NCI-H2196 treated with DMSO at 0.1 percent for 48 hours (cell line): ENCODE measurements around the gene TEX53.

ENCODE experiments used
- DNase-seq: peaks from one replicate; lab custom pipeline; 2025; ENCODE audit not compliant: unreplicated experiment; lab: John Stamatoyannopoulos, UW

The TEX53 gene

DNA sequence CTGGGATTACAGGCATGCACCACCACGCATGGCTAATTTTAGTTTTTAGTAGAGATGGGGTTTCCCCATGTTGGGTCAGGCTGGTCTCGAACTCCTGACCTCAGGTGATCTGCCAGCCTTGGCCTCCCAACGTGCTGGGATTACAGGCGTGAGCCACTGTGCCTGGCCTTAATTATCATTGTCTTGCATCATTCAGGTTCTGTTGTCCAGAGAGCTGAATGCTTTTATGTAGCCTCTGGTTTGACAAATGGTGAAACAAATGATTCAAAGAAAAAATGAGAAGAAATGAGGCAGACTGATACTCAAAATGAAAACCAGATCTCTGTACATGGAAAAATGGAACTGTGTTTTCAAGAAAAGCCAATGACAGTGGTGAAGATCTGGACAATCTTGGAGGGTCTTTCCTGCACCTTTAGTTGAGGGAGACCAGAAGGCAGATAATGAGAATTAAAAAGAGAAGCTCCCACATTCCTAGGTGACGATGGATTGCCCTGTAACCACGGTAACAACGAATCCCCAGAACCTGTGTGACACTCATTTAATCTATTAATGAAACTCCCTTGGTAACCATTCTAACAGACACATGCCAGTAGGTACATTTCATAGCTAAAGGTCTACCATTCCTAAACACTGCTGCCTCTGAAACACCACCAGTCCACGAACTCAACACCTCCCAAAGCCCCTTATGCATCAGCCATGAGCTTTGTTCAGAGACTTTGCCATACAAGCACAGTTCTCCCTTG is 22.8 kb upstream of the TEX53 start:
- DNase-seq = no peak

DNA sequence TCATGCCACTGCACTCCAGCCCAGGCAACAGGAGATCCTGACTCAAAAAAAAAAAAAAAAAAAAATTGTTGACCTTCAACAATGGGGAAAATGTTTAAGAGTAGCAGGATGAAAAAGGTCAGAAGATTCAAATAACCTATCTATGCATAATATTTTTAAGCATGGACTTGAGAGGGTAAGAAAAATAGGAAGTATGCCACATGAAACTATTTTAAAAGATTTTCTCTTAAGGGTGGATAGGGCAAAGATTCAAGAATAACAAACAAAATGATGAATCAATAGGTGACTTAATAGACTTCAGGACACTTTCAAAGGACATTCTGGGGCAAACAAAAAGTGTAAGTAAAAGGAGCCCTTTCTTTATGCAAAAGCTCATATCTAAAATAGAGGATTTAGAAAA is 21.2 kb upstream of the TEX53 start:
- no peak for DNase-seq

DNA sequence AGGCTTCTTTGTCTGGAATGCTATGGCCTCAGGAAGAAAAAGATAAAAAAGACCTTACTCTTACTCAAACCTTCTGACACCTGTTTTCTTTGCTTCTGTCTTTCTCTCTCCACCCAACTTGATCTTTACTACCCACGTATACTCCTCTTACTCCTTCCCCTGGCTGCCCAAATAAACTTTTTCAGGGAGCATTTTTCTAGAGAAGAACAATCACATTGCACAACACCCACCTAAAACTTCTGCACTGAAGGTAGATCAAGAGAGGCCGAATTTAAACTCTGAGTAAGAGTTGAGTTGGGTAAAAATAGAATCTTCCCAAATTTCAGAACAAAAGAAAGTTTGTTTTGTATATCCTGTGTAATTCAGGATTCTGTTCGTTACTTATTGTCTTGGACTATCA is 20.5 kb upstream of the TEX53 start:
- DNase-seq = no peak

DNA sequence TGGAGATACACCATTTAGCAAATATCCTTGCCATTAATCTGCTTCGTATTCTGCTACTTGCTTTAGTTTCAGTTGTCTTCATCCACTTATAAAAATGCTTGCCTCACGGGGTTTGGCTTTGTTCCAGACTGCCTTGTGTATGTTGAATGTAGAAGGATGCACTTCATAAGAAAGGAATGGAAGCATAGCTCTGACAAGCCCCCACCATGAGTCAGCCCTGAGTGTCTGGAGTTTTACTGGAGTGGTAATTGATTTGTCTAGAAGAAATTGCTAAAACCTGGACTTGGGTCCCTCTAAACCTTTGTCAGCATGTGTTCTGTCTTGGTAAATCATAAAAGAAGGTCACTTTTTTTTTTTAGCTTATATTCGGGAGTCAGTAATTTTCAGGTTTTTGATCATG is 19.8 kb upstream of the TEX53 start:
- DNase-seq = peak; percentile 36

DNA sequence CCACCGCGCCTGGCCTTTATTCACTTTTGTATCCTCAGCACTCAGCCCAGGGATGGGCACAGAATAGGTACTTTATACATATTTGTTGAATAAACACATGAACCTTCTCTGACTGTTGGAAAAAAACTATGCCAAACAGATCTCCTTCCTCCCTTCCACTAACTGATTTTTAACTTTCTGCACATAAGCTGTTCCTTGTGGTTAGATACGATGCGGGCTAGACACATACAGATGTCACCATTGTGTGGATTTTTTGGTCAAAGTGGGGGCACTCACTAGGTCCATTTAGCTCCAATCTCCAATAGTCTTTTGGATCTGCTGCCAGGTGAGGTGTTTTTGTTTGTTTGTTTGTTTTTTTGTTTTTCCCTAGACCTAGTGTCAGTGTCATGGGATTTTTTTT is 19.3 kb upstream of the TEX53 start:
- no peak for DNase-seq

DNA sequence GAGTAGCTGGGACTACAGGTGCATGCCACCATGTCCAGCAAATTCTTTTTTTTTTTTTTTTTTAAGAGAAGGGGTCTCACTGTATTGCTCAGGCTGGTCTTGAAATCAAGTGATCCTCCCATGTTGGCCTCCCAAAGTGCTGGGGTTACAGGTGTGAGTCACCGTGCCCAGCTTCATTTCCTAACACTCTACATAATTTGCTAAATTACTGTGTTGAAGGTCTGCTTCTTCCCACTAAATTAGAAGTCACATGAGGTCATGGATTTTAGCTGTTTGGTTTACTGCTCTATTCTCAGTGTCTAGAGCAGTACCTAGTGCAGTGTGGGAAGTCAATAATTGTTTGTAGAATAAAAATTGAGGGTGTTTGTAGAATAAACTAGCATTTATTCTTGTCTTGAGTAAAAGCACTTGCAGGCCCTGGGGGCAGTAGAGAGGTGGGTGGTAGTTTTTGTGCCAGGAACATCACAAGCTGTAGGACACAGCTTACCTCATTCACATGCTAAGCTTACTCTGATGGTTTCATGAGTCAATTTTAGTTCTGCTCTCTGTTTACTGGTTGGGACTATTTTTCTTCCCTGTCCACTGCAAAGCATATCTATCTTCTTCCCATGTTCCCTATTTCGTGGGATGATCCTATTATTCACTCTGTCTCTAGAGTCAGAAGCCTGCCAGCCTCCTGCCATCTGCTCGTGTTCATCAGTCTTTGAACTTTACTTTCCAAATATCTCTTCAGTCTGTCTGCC is 17.4 kb upstream of the TEX53 start:
- no peak for DNase-seq

DNA sequence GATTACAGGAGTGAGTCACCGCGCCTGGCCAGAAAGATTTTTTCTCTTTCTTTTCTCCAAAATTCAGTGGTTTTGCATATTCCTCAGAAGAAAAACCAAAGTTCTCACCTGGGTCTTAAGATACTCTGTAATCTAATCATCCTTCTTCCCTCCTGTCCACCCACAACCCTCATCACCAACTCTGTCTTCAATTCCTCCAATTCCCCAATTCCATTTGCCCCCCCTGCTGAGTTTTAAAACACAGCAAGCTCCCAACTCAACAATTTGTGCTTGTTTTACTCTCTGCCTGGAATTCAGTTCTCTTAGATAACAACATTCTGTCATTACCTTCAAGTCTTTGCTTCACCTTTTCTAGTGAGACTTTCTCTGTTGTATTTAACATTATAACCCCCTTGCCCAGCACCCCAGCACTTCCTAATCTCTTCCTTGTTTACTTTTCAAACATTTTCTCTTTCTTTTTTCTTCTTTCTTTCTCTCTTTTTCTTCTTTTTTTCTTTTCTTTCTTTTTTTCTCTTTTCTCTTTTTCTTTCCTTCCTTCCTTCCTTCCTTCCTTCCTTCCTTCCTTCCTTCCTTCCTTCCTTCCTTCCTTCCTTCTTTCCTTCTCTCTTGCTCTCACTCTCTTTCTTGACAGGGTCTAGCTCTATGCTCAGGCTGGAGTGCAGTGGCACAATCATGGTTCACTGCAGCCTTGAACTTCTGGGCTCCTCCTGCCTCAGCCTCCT is 16.6 kb upstream of the TEX53 start:
- no peak for DNase-seq

DNA sequence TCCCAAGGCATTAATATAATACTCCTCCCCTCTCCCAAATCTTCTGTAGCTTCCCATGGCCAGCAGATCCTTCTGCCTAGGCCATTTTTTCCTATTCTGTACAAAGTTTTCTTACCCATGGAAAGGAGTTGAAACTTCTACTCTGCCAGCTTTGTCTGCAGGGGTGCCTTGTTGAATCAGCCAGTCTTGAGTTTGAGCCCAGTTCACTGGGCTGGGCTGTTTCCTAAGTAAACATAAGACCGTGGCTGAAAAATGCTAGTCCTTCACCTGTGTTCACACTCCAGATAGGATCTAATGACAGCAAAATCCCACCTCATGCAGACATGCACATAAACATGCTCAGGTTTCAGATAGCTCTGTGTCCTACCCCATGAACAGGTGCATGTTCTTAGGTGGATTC is 14.0 kb upstream of the TEX53 start:
- no peak for DNase-seq

DNA sequence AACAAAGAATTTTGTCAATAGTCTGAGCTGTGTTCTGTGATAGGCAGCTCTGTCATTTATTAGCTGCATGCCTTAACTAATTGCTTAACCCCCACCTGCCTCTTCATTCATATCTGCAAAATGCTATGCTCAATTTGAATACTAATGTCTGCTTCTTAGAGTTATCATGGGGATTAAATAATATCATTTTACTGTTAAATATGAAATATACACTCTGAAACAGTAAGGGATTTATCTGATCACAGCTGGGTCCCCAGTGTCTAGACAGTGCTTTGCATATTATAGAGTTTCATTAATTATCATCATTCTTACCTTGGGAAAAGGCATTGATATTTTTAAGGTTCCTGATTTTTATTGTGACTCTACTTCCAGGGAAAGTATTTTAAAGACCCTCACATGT is 12.4 kb upstream of the TEX53 start:
- no peak for DNase-seq

DNA sequence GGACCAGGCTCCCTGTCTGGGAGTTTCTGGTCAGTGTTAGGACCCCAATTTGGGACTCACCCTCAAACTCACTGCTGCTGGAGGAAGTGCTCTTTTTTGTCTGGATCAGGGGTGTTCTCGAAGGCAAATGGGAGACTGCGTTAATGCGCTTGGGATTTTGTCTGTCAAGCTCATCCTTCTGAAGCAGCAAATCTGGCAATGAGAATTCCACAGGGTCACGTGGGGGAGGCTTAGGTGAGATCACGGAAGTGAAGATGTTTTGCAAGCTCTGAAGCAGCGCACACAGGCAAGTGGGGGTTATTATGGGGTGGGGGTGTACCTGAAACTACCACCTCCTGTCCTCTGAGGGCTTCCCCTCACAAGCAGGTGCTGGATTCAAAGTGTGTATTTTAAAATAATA is 10.5 kb upstream of the TEX53 start:
- DNase-seq = no peak

DNA sequence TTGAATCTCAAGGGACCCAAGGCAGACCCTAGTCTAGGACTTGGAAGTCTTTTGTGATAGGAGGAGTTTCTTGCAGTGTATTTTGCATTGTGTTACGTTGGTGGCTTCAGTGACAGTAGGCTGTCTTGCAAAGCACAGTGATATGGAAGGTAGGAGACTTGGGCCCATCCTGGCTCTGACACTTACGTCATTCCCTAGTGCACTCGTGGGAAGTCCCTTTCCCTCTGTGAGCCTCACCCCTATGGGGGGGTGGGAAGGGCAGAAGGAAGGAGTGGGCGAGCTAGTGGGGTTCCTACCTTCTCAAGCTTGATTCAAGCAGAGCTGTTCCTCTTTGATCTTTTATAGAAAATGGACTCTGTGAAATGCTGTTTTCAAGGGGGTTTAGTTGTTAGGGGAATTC is 9.2 kb upstream of the TEX53 start:
- DNase-seq = no peak

DNA sequence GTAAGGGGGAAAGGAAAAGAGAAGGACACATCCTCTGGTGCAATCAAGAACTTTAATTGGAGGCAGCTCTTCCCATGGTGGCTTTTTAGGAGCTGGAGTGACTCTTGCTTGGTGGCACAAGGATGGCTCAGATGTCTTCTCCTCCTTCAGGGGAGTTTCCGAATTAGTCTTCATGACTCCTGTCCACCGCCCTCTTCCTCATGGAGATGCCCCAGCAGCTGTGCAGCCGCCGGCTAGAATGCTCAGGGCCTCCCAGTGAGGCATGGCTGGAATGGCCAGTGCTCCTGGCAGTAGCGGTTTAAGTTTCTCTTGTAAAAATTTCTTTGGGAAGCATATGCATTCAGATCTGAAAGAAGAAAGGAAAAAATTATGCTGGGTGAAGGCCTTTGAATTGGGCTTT is 8.8 kb upstream of the TEX53 start:
- DNase-seq = no peak

DNA sequence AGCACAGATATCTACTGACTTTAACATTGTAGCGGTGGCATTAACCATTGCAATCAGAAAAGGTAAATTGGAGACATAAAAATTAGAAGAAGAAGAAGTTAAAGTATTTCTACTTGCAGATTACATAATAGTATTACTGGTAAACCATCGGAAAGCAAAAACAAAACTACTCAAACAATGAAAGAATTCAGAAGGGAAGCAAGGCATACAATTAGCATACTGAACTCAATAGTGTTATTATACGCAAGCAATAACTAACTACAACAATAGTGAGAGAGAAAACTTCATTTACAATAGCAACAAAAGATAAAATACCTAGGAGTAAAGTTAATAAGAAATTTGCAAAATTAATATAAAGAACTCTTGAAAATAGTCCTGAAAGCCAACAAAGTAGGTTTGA is 6.6 kb upstream of the TEX53 start:
- DNase-seq = no peak

DNA sequence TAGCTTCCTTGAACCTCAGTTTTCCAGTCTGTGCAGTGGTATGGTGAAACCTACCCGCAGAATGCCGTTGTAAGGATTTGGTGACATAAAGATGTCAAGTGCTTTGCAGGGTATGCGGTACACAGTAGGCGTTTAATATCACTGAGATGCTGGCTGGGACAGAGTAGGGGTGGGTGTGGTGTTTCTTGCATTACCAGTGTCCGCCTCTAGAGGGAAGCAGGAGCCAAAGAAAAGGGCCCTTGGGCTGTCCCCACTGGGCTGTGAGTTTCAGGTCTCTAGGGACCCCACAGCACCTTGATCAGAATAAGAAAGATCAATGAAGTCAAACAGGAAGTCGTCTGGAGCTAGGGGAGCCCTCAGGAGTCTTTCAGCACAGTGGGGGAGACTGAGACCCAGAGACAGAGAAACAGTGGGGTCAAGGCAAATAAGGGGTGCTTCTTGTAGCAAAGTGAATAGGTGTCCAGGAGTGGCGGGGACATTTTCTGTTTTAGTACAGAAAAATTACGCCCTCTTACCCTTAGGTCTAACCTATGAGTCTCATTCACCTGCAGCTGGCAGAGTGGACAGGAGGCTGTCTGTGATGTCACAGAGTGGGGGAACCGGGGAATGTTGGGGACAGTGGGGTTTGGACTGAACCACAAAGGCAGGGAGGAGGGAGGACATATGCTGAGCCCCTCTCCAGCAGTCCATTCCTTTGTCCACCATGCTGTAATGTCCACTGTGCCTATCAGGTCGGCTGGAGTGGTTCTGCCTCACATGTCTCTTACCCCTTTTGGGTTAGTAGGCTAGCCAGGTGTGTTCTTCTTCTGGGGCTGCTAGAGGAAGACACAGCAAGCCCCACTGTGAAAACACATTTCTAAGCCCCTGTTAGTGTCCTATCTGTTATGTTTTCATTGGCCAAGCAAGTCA is 4.7 kb upstream of the TEX53 start:
- DNase-seq = no peak

DNA sequence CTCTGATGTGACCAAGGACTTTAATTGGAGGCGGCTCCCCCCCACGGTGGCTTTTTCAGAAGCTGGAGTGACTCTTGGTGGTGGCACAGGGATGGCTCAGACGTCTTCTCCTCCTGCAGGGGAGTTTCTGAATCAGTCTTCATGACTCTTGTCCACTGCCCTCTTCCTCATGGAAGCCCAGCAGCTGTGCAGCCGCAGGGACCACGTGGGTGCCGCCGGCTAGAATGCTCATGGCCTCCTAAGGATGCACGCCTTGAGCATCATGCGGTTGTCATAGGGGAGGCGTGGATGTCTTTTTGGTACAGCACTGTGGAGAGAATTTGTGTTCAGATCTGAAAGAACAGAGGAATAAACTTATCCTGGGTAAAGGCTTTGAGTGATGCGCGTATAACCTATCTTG is 1.3 kb downstream of the TEX53 start:
- DNase-seq = no peak

DNA sequence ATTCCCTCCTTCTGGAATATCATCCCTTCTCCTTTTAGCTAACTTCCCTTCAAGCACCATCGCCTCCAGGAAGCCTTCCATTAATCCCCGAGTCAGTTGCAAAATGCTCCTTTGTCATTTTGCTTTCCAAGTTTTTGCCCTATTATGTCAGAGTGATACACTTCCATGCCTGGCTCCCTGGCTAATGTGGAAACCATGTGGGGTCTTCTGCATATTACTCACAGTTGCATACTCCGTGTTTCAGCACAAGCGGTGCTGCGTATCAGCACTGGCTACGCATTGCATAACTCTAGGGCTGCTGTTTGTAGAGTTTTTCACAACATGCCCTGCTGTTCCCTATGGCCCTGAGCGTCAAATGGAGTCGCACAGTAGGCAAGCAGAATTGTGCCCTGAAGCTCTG is 1.9 kb downstream of the TEX53 start:
- DNase-seq = no peak

DNA sequence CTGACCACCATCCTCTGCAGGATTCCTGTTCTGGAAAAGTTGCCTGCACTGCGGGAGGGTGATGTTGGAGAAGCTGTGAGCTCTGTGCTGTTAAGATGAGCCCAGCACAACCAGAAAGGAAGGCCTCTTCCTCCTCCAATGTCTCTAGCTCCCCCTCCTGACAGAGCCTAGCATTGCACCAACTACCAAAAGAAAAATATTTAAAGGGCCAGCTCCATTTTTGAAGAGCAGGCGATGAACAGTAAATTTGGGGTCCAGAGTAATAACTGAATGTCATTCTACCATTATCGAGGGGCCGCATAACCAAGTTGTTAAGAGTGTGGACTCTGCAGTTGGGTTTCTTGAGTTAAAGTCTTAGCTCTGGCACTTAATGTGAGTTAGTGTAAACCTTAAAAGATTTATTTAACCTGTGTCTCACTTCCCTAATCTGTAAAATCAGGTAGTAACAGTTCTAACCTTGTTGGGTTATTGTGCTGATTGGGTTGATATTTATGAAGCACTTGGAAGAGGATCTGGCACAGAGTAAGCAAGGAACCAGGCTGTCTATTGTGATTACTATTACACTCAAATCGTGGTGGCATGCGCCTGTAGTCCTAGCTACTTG is 3.9 kb downstream of the TEX53 start:
- peak; percentile 48 for DNase-seq

DNA sequence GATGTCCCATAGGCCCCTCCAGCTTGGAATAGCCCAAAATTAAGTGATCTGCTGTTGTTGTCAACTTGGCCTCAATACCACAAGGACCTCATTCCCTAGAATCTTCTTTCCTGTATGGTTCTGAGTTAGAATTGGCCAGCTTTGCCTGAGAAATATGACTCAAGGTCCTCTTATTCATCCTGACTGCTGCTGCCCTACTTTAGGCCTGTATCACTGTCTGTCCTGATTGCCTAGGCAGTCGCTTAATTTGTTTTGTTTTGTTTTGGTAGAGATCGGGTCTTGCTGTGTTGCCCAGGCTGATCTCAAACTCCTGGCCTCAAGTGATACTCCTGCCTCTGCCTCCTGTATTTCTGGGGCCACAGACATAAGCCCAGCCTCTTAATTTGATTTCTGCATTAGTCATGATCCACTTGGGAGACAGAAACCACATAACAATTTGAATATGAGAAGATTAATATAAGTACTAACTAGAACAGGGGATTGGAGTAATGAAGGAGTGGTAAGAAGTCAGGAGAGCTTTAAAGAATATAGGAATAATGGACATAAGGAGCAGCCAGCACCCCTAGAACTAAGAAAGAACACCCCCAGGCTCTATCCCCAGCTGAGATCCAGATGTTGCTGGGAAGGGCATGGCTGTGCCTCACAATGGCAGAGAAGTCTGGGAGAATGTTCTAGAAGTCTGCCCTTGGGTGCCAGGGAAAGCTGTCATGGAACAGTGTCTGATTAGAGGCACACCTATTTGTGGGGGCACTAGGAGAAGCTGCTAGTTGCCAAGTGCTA is 4.6 kb downstream of the TEX53 start:
- DNase-seq = no peak

DNA sequence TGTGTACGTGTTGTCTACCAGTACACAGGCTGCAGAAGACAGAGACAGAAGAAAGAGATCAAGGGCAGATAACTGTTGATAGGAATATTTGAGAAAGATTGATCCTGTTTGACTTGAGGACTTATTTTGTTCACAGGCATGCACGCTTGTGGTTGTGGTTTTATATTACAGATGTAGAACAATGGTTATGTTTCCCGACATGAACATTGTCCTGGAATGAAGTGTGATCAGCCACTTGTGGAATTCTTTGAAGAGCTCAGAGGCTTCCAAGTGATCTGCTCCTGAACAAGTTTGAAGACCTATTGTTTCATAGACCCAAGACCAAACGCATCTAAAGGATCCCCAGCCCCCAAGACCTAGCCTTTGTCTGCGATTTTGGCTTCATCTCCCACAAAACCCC is 13.7 kb downstream of the TEX53 start:
- DNase-seq = no peak

DNA sequence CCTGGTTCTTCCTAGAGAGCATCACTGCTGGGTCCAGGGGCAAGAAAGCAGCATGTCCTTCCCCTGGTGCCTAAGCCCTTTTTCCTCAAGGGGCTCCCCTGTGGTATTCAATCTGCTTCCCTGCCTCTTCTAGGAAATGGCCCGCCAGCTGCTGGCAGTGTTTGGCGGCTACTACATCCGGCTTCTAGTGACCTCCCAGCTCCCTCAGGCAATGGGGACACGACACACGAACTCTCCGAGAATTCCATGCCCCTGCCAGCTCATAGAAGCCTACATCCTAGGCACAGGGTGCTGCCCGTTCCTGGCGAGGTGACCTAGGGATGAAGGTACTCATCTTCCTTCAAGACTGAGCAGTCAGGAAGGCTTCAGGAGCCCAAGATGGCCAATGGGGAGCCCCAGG is 14.6 kb downstream of the TEX53 start:
- DNase-seq = no peak
